HCT116 (cell line): ENCODE measurements around the gene GGA2.

Source experiments
- ELF1 ChIP-seq: IDR thresholded peaks from 2 replicates; pipeline ENCODE4 v1.6.1; 2012; ENCODE audit warnings: low read depth, borderline replicate concordance
- EZH2phosphoT487 ChIP-seq: fragments of 200-600 bp; IDR thresholded peaks from 2 replicates; pipeline ENCODE4 v1.6.1; 2018; ENCODE audit warnings: antibody characterized with exemption, borderline replicate concordance
- JUND ChIP-seq: IDR thresholded peaks from 2 replicates; pipeline ENCODE4 v1.6.1; 2012
- POLR2A ChIP-seq: IDR thresholded peaks from 2 replicates; pipeline ENCODE4 v1.7.0; 2011; ENCODE audit warnings: borderline replicate concordance; ENCODE audit not compliant: insufficient read depth, insufficient read length; ENCODE audit errors: extremely low read depth
- POLR2AphosphoS5 ChIP-seq: IDR thresholded peaks from 2 replicates; pipeline ENCODE4 v1.6.1; 2011; ENCODE audit warnings: mild to moderate bottlenecking, low read depth, low read length, moderate library complexity
- RAD21 ChIP-seq: IDR thresholded peaks from 2 replicates; pipeline ENCODE4 v1.6.1; 2012; ENCODE audit warnings: low read depth, mild to moderate bottlenecking
- SIN3A ChIP-seq: IDR thresholded peaks from 2 replicates; pipeline ENCODE4 v1.6.1; 2012; ENCODE audit warnings: low read depth
- SP1 ChIP-seq: IDR thresholded peaks from 2 replicates; pipeline ENCODE4 v1.6.1; 2012; ENCODE audit warnings: low read depth
- TCF7L2 ChIP-seq: IDR thresholded peaks from 2 replicates; pipeline ENCODE4 v1.7.0; 2011; ENCODE audit warnings: borderline replicate concordance, inconsistent platforms; ENCODE audit not compliant: insufficient read depth, insufficient read length; ENCODE audit errors: extremely low read depth
- ZNF274 ChIP-seq: fragments of 200-500 bp; sonication (Bioruptor generic); IDR thresholded peaks from 2 replicates; pipeline ENCODE4 v1.6.1; 2014; ENCODE audit warnings: mild to moderate bottlenecking, low read depth, low read length, inconsistent platforms
- TF ChIP-seq, protein P1 (sequence below), 3 experiments: fragments of 200-600 bp in 1 of 3; sonication (generic) in 1 of 3; IDR thresholded peaks in 2 of 3; conservative IDR thresholded peaks in 1 of 3; 2 replicates each; pipeline ENCODE4 v1.5.1; 2012 to 2017; ENCODE audit warnings: low read depth in 2 of 3, low read length in 2 of 3, antibody characterized with exemption in 1 of 3, borderline replicate concordance in 1 of 3, control low read depth in 1 of 3, mild to moderate bottlenecking in 1 of 3, mixed read lengths in 1 of 3, mixed run types in 1 of 3, moderate library complexity in 1 of 3; ENCODE audit not compliant: insufficient read depth in 1 of 3
- TF ChIP-seq, protein P2 (sequence below): IDR thresholded peaks from 2 replicates; pipeline ENCODE4 v1.6.1; 2012; ENCODE audit warnings: low read depth
- TF ChIP-seq, protein P3 (sequence below): IDR thresholded peaks from 2 replicates; pipeline ENCODE4 v1.6.1; 2011; ENCODE audit warnings: mild to moderate bottlenecking, low read length, moderate library complexity; ENCODE audit not compliant: insufficient replicate concordance; ENCODE audit errors: extremely low read depth

DNA sequence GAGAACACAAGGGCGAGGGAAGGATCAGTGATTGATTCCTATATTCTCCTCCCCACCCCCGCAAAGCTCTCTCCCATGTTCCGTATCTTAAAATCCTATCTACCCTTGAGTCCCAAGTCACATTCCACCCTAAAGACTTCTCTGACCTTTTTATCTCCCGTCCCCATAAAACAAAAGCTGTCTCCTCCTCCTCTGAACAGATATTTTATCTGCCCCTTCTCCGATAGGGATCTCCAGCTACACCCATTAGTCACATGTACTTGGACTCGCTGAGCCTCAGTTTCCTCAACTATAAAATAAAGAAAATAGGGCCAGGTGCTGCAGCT, 12.8 kb downstream of the GGA2 start:
- no peak for TF ChIP-seq POLR2A
- TF ChIP-seq, protein P1, sequence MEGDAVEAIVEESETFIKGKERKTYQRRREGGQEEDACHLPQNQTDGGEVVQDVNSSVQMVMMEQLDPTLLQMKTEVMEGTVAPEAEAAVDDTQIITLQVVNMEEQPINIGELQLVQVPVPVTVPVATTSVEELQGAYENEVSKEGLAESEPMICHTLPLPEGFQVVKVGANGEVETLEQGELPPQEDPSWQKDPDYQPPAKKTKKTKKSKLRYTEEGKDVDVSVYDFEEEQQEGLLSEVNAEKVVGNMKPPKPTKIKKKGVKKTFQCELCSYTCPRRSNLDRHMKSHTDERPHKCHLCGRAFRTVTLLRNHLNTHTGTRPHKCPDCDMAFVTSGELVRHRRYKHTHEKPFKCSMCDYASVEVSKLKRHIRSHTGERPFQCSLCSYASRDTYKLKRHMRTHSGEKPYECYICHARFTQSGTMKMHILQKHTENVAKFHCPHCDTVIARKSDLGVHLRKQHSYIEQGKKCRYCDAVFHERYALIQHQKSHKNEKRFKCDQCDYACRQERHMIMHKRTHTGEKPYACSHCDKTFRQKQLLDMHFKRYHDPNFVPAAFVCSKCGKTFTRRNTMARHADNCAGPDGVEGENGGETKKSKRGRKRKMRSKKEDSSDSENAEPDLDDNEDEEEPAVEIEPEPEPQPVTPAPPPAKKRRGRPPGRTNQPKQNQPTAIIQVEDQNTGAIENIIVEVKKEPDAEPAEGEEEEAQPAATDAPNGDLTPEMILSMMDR (IDR thresholded peaks at IDR 0.05 in 2 of 3, conservative IDR thresholded peaks at IDR 0.05 in 1 of 3; ENCODE audit: borderline replicate concordance in 1 of 3, insufficient read depth in 1 of 3, low read depth in 2 of 3, low read length in 2 of 3), result no peak
- no peak for TF ChIP-seq POLR2AphosphoS5
- TF ChIP-seq, protein P2, sequence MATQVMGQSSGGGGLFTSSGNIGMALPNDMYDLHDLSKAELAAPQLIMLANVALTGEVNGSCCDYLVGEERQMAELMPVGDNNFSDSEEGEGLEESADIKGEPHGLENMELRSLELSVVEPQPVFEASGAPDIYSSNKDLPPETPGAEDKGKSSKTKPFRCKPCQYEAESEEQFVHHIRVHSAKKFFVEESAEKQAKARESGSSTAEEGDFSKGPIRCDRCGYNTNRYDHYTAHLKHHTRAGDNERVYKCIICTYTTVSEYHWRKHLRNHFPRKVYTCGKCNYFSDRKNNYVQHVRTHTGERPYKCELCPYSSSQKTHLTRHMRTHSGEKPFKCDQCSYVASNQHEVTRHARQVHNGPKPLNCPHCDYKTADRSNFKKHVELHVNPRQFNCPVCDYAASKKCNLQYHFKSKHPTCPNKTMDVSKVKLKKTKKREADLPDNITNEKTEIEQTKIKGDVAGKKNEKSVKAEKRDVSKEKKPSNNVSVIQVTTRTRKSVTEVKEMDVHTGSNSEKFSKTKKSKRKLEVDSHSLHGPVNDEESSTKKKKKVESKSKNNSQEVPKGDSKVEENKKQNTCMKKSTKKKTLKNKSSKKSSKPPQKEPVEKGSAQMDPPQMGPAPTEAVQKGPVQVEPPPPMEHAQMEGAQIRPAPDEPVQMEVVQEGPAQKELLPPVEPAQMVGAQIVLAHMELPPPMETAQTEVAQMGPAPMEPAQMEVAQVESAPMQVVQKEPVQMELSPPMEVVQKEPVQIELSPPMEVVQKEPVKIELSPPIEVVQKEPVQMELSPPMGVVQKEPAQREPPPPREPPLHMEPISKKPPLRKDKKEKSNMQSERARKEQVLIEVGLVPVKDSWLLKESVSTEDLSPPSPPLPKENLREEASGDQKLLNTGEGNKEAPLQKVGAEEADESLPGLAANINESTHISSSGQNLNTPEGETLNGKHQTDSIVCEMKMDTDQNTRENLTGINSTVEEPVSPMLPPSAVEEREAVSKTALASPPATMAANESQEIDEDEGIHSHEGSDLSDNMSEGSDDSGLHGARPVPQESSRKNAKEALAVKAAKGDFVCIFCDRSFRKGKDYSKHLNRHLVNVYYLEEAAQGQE, result no peak
- TF ChIP-seq TCF7L2, result no peak
- TF ChIP-seq, protein P3, sequence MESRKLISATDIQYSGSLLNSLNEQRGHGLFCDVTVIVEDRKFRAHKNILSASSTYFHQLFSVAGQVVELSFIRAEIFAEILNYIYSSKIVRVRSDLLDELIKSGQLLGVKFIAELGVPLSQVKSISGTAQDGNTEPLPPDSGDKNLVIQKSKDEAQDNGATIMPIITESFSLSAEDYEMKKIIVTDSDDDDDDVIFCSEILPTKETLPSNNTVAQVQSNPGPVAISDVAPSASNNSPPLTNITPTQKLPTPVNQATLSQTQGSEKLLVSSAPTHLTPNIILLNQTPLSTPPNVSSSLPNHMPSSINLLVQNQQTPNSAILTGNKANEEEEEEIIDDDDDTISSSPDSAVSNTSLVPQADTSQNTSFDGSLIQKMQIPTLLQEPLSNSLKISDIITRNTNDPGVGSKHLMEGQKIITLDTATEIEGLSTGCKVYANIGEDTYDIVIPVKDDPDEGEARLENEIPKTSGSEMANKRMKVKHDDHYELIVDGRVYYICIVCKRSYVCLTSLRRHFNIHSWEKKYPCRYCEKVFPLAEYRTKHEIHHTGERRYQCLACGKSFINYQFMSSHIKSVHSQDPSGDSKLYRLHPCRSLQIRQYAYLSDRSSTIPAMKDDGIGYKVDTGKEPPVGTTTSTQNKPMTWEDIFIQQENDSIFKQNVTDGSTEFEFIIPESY, result no peak
- no peak for TF ChIP-seq ZNF274
- TF ChIP-seq ELF1, result no peak
- TF ChIP-seq EZH2phosphoT487, result no peak
- no peak for TF ChIP-seq JUND
- TF ChIP-seq RAD21, result no peak
- no peak for TF ChIP-seq SP1
- TF ChIP-seq SIN3A, result no peak
